Hippocampal formation (tissue), 2 donors: ENCODE data around the gene DIDO1.
A peak's percentile ranks its signal among the peaks of the same experiment; 100 is the strongest.
"Not testable (repeated sequence)": the region's sequence is repeated elsewhere in the genome, so short reads cannot be mapped to it uniquely, and the experiment has no call there.

ENCODE experiments used
- DNase-seq, 2 donors: peaks; one replicate each; lab custom pipeline; 2025; lab: John Stamatoyannopoulos, UW

The DIDO1 gene

DNA sequence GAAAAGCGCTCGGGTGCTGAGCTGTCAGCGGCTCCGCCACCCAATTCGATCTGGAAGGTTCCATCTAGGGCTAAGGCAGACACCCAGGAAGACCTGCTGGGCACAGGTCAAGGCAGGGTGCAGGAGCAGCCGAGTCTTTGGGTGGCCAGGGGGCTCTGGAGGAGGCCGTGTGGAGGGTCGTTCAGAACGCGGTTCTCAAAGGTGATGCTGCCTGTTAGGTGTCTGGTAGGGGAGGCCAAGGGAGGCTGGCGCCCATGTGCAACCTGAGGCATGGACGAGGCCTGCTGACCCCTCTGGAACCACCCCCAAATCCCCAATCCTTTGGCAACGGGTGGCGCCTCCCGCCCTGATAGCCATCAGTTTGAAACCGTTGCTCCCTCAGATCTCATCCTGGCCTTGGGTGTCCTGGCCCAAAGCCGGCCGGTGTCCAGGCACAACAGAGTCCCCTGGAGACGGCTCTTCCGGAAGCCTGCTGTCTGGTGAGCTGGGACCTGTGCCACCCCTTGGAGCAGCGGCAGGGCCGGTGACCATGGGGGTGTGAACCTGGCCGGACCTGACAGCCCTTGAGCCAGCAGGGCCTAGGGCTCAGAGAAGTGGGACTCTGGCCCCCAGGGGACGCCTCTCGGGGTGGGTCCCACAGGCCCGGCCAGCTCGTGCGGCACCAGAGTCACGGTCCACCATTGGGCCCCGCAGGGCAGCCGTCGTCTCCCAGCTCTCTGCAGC, 36.7 kb upstream of the DIDO1 start:
- DNase-seq: no peak

DNA sequence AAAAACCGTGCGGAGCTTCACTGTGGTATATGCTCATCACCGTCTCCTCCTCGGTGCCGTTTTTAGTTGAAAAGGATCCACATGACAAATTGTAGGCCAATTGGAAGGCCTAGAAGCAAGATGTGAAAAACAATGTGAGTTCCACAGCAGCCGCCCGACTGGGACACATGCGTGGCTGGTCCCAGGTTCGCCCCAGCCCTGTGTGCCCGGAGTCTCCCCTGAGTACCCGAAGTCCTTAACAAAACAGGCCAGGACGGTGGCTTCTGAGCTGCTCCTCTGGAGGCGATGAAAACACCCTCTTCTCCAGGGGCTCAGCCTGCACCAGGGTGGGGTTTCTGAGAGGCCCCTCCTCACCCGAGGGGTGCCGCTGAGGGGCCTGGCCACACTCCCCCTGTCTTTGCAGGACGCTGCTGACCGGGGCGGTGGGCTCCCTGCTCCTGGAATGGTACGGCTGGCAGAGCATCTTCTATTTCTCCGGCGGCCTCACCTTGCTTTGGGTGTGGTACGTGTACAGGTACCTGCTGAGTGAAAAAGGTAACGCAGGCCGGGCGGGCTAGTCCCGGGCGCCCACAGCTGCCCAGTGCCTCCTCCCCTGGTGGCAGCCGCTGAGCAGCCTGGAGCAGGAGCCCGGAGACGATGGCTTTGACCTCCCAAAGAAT, 36.0 kb upstream of the DIDO1 start:
- DNase-seq: no peak

DNA sequence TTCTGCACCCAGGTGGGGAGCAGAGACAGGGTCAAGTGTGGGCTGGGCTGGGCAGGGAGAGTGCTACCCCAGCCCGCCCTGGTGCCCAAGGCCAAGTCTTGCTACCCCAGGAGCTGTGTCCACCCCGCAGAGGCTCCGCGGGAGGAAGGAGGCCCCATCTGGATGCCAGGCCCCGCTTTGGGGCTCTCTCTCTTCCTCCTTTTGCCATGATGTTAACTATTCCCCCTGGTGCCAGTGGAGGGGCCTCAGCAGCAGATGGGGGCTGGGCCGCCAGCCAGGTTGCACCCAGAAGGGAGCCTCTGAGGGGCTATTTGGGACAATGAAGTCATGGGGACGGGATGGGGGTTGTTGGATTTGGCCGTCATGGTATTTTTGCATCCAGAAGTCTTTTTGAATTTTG, 35.5 kb upstream of the DIDO1 start:
- no peak for DNase-seq

DNA sequence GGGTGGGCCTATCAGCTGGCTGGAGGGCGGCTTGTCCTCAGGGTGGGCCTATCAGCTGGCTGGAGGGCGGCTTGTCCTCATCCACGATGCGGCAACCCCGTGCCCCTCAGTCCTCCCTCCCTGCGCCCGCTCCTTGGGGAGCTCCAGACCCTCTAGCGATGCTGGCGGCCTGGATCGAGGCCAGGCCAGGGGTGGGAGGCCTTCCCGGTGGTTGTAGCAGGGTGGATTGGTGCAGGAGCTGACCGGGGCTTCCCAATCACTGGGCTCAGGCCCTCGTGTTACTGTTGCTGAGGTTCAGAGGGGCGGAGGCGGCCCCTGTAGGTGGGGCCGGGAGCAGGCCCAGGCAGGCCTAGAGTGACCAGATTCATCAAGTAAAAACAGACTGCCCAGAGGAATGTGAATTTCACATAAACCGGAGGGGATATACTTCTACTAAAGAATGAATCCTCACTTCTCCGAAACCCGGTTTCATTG, 35.0 kb upstream of the DIDO1 start:
- DNase-seq: no peak

- not testable (repeated sequence) for DNase-seq
Measured at GRCh38 chr20:62960446-62961309, 34.4 kb upstream of the DIDO1 start.

- no peak for DNase-seq
Measured at GRCh38 chr20:62959998-62960436, 33.7 kb upstream of the DIDO1 start.

DNA sequence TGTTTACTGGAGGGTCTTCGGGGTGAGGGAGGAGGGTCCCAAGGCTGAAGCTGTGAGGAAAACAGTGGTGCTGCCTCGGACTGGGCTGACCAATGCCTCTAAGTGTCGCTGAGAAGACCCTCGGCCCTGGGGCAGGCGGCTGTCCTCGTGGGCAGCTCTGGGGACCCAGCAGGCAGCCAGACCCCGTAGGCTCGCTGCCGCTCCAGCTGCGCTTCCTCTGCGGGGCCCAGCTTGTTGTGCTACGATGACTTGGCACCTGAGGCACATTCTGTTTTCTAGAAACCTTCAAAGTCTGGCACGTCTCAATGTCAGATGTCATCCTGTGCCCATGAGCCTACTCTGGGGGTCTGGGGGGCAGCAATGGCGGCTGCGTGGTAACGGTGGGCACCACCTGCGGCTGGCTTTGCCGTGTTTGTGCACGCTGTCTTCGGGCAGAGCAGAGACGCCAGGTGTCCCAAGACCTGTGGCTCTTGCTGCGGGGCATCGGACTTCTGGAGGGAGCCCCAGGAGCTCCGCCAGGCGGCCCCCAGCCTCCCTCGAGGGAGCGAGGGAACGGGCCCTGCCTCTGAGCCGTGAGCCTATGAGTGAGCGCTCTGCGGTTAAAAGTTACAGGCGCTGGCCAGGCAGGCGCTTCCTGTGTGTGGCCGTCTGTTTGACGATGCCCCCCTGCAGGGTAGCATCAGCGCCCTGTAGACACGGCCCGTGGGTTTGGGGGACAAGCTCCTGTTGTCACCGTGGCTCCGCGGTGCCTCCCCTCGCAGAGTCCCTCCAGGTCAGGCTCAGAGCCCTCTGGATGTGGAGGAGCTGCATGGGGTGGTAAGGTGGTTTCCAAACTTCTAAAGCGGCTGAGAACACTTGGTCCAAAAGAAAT, 33.0 kb upstream of the DIDO1 start:
- no peak for DNase-seq

DNA sequence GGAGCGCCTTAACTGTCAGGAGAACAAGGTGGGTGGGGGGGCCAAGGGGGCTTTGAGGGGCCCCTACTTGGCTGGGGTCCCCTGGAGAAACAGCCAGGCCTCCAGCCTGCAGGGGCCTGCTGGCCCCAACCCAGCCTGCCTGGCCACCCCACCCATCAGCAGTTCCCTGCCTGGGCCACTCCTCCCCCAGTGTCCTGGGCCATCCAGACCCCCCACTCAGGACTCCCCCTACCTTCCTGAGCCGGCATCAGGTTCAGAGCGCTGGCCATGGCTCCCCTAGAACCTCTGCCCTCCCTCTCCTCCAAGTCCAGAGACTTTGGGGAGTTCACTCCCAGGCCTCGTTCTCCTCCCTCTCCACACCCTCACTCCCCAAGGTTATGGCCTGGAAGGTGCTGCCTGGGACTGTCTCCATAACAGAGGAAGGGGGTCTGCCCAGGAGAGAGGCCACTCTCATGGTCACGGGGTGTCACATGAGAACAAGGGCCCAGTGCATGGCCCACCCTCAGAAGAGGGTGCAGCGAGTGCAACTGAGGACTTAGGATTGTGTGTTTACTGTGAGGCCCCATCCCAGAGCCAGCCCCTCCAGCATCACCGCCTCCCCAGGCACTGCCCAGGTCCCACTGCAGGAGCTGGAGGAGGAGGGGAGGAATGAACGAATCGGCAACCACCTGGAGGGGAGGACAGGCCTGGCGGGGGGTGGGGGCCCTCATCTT, 32.2 kb upstream of the DIDO1 start:
- DNase-seq: no peak

- DNase-seq: no peak
Measured at GRCh38 chr20:62957136-62958117, 31.1 kb upstream of the DIDO1 start.

- DNase-seq: no peak
Measured at GRCh38 chr20:62956387-62957135, 30.3 kb upstream of the DIDO1 start.

DNA sequence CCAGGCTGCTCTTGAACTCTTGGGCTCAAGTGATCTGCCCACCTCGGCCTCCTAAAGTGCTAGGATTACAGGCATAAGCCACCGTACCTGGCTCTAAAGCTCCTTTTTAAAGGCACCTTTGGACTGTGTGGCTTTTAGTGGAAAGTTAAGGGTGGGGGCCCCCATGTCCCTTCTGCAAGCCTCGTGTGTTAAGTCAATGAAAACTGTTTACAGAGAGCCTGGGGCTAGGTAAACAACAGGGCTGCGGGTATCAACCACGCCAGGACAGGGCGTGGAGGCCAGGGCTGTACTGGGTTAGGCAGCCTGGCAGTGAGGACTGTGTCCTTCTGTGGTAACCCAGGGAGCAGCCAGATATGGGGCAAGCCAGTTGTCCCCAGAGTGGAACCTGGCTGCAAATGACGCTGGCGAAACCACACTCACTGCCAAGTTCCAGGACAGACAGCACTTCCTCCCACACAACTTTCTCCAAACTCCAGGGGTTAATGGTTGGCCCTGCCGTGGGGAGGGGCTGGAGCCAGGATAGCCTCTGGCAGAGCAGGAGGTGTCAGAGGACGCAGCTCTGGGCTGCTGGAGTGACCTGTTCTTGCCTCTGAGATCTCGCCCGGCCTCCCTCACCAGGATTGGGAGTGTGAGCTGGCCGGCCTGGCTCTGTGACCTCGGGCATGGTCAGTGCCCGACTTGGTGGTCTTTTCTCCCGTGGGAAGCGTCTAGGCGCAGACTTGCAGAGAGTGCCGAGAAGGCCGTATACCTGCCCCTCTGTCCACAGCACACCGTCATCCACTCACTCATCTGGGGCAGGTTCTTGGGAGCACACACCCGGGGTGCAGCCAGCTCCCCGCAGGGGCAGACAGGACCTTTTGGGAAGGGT, 29.4 kb upstream of the DIDO1 start:
- DNase-seq: no peak

GRCh38 chr20:62953839-62954703, 27.8 kb upstream of the DIDO1 start:
- peak; percentile 21 to 54 for DNase-seq

DNA sequence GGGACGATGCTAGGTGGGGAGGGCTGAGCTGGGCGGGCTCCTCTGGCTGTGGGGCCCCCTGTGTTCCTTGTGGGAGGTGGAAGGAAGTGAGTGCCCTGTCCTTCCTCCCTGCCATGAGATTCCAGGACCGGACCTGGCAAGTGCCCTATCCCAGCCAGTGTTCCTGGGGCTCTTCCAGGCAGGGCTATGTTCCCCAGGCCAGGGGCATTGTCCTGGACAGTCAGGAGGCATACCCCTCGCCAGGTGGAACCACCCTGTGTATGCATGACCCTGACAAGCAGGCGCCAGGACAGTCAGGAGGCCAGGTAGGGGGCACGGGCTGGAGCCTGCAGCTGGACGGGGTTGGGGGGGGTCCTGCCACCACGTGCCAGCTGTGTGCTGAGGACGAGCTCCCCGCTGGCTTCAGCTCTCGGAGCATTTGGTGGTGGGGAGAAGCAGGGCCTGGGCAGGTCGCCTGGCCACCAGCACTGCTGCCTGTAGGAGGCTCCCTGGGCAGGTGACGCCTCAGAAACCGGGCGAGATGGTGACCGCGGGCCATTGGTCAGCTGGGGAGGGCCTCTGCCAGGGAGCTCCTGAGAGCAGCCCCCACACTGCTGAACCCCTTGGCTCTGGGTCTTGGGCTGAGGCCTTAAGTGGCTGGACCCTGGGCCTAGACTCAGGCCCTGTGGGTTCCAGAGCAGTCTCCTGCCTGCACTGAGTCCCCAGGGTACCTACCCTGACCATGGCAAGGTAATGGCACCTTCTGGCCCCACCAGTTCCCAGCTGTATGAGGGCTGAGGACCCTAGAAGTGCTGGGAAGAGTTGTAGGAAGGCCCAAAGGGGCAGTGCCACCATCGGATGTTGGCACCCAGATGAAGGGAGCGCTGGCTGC, 26.9 kb upstream of the DIDO1 start:
- no peak for DNase-seq

GRCh38 chr20:62952373-62952967, 26.2 kb upstream of the DIDO1 start, which contains the start of gene SLC17A9:
Gene SLC17A9 (plus strand): TSS chr20:62952709. CDS start chr20:62952831, 122 bp downstream.
- no peak for DNase-seq

GRCh38 chr20:62951896-62952372, 25.6 kb upstream of the DIDO1 start:
- no peak for DNase-seq
